ENCODE data around the gene NUCKS1.

- TF ChIP-seq FOXM1 (IDR thresholded peaks at IDR 0.05; ENCODE audit: borderline replicate concordance) (no peak), HDGF (IDR thresholded peaks at IDR 0.05; ENCODE audit: borderline replicate concordance) (no peak), TARDBP (IDR thresholded peaks at IDR 0.05) (no peak), SUZ12 (IDR thresholded peaks at IDR 0.05) (no peak), FOXA1 (IDR thresholded peaks at IDR 0.05) (no peak), SP1 (IDR thresholded peaks at IDR 0.05) (no peak), LEF1 (IDR thresholded peaks at IDR 0.05; ENCODE audit: borderline replicate concordance) (no peak), L3MBTL2 (conservative IDR thresholded peaks at IDR 0.05) (no peak), BHLHE40 (IDR thresholded peaks at IDR 0.05; ENCODE audit: borderline replicate concordance) (no peak), ZNF384 (IDR thresholded peaks at IDR 0.05) (no peak), ELF4 (IDR thresholded peaks at IDR 0.05) (no peak), PKNOX1 (IDR thresholded peaks at IDR 0.05) (no peak), NFRKB (IDR thresholded peaks at IDR 0.05) (no peak)
Measured at GRCh38 chr1:205754857-205755256, 4.9 kb upstream of the NUCKS1 start.

Data from HEK293T (cell line).